SK-N-SH (cell line): ENCODE measurements around the gene MAP3K2. TPM values are rescaled to one million over a fixed set of nuclear protein-coding genes. Genes with fewer than 3 reads are reported as not detected.

Experiments used
- CTCF ChIA-PET: fragments of 300-600, 350-600 bp; formaldehyde crosslinking; extraction: SDS; loops from one replicate; lab custom pipeline; 2021; lab: Yijun Ruan, JAX
- POLR2A ChIA-PET: fragments of 350-600 bp; sonication (Branson Sonifier 250); formaldehyde crosslinking; extraction: SDS; loops from one replicate; lab custom pipeline; 2020; ENCODE audit warnings: antibody characterized with exemption, inconsistent platforms; lab: Yijun Ruan, JAX
- DNase-seq: peaks from one replicate; pipeline ENCODE4 v3.0.0; 2012
- H2AFZ ChIP-seq: fragments of 200-600 bp; sonication (generic); 2 replicates; pipeline ENCODE4 v1.8.1; 2016; ENCODE audit warnings: antibody characterized with exemption, mild to moderate bottlenecking, low read depth
- H3F3A ChIP-seq: fragments of 200-600 bp; sonication (generic); replicated peaks from 2 replicates; pipeline ENCODE3; 2016; ENCODE audit warnings: antibody characterized with exemption, mild to moderate bottlenecking; ENCODE audit not compliant: insufficient read depth
- H3K27ac ChIP-seq, 2 experiments: fragments of 200-500 bp in 1 of 2; fragments of 200-600 bp in 1 of 2; sonication (Bioruptor generic) in 1 of 2; sonication (generic), shearing (Covaris generic) in 1 of 2; 2 replicates each; pipeline versions ENCODE4 v1.5.1 to v1.6.1; 2014 to 2016; ENCODE audit warnings: low read depth in 2 of 2, inconsistent platforms in 1 of 2, low read length in 1 of 2, mild to moderate bottlenecking in 1 of 2, mixed read lengths in 1 of 2
- H3K27me3 ChIP-seq: fragments of 200-600 bp; sonication (generic), shearing (Covaris generic); 2 replicates; pipeline ENCODE4 v1.6.1; 2016; ENCODE audit warnings: mixed run types; ENCODE audit not compliant: insufficient read depth
- H3K36me3 ChIP-seq, 2 experiments: fragments of 200-500 bp in 1 of 2; fragments of 200-600 bp in 1 of 2; sonication (Bioruptor generic) in 1 of 2; sonication (generic) in 1 of 2; replicated peaks in 1 of 2; 2 replicates each; pipeline versions ENCODE3 to v1.5.1; 2014 to 2016; ENCODE audit warnings: low read length in 1 of 2, mild to moderate bottlenecking in 1 of 2; ENCODE audit not compliant: insufficient read depth in 2 of 2, control insufficient read depth in 1 of 2
- H3K4me1 ChIP-seq, 2 experiments: fragments of 200-500 bp in 1 of 2; fragments of 200-600 bp in 1 of 2; sonication (Bioruptor generic) in 1 of 2; sonication (generic), shearing (Covaris generic) in 1 of 2; 2 replicates each; pipeline versions ENCODE4 v1.5.1 to v1.6.1; 2014 to 2016; ENCODE audit warnings: low read depth in 1 of 2, low read length in 1 of 2, mixed run types in 1 of 2; ENCODE audit not compliant: insufficient read depth in 2 of 2, control insufficient read depth in 1 of 2
- H3K4me2 ChIP-seq: fragments of 200-600 bp; sonication (generic), shearing (Covaris generic); 2 replicates; pipeline ENCODE4 v1.6.1; 2017; ENCODE audit warnings: mixed run types
- H3K4me3 ChIP-seq, 2 experiments: fragments of 200-500 bp in 1 of 2; fragments of 200-600 bp in 1 of 2; sonication (Bioruptor generic) in 1 of 2; sonication (generic), shearing (Covaris generic) in 1 of 2; 2 replicates each; pipeline versions ENCODE4 v1.5.1 to v1.8.1; 2014 to 2016; ENCODE audit warnings: low read depth in 2 of 2, inconsistent platforms in 1 of 2, low read length in 1 of 2, mild to moderate bottlenecking in 1 of 2, mixed read lengths in 1 of 2, moderate library complexity in 1 of 2
- H3K79me2 ChIP-seq: fragments of 200-600 bp; sonication (generic); 2 replicates; pipeline ENCODE4 v1.8.1; 2017; ENCODE audit warnings: mild to moderate bottlenecking; ENCODE audit not compliant: insufficient read depth
- H3K9ac ChIP-seq: fragments of 200-600 bp; sonication (generic); 2 replicates; pipeline ENCODE4 v1.6.1; 2017; ENCODE audit warnings: mixed run types
- H3K9me2 ChIP-seq: fragments of 200-600 bp; sonication (generic); 2 replicates; pipeline ENCODE4 v1.6.1; 2017; ENCODE audit warnings: mixed run types
- H3K9me3 ChIP-seq: fragments of 200-600 bp; sonication (generic); 2 replicates; pipeline ENCODE4 v1.6.1; 2017; ENCODE audit warnings: mixed run types, mild to moderate bottlenecking, moderate library complexity
- H4K20me1 ChIP-seq: fragments of 200-600 bp; sonication (generic); 2 replicates; pipeline ENCODE4 v1.6.1; 2017; ENCODE audit warnings: mild to moderate bottlenecking, mixed run types; ENCODE audit not compliant: insufficient read depth
- EP300 ChIP-seq, 2 experiments: IDR thresholded peaks; 2 replicates each; pipeline versions ENCODE4 v1.4.0 to v1.6.1; 2012; ENCODE audit warnings: borderline replicate concordance in 1 of 2, low read depth in 1 of 2, low read length in 1 of 2
- EZH2phosphoT487 ChIP-seq: fragments of 200-600 bp; sonication (generic); IDR thresholded peaks from 2 replicates; pipeline ENCODE4 v1.6.1; 2017; ENCODE audit warnings: low read depth, mixed run types, mild to moderate bottlenecking, antibody characterized with exemption, moderate library complexity, borderline replicate concordance
- GABPA ChIP-seq: IDR thresholded peaks from 2 replicates; pipeline ENCODE4 v1.4.0; 2012; ENCODE audit warnings: low read depth, mild to moderate bottlenecking
- GATA2 ChIP-seq: sonication (generic); formaldehyde crosslinking; IDR thresholded peaks from 2 replicates; pipeline ENCODE4 v1.5.0; 2020; ENCODE audit warnings: mild to moderate bottlenecking, missing genetic modification reagents
- JUND ChIP-seq: IDR thresholded peaks from 2 replicates; pipeline ENCODE4 v1.4.0; 2012
- NFIC ChIP-seq: IDR thresholded peaks from 2 replicates; pipeline ENCODE4 v1.4.0; 2012; ENCODE audit warnings: borderline replicate concordance
- RCOR1 ChIP-seq: fragments of 150-350 bp; IDR thresholded peaks from 2 replicates; pipeline ENCODE4 v1.6.1; 2017; ENCODE audit warnings: antibody characterized with exemption, low read length
- RXRA ChIP-seq: IDR thresholded peaks from 2 replicates; pipeline ENCODE4 v1.4.0; 2012; ENCODE audit warnings: low read depth, mild to moderate bottlenecking, borderline replicate concordance
- SIN3A ChIP-seq: IDR thresholded peaks from 2 replicates; pipeline ENCODE4 v1.6.1; 2012; ENCODE audit warnings: low read depth, mild to moderate bottlenecking, low read length, moderate library complexity, borderline replicate concordance
- TCF12 ChIP-seq: IDR thresholded peaks from 2 replicates; pipeline ENCODE4 v1.4.0; 2012
- USF2 ChIP-seq: fragments of 150-350 bp; IDR thresholded peaks from 2 replicates; pipeline ENCODE4 v1.6.1; 2017; ENCODE audit warnings: antibody characterized with exemption, low read length, low read depth, borderline replicate concordance
- ZBTB33 ChIP-seq: IDR thresholded peaks from 2 replicates; pipeline ENCODE4 v1.4.0; 2012; ENCODE audit warnings: low read depth, borderline replicate concordance
- WGBS: methylation state at CpG from one replicate; pipeline ENCODE4 v1.1.6; 2017; ENCODE audit warnings: low lambda C conversion rate; 5-methylcytosine and 5-hydroxymethylcytosine counted together
- polyA plus RNA-seq, 3 experiments: library from polyadenylated mRNA; depleted of rRNA; stranded (reverse); fragments of >200 nt; gene quantifications; 2 replicates each; pipeline ENCODE4 v1.2.3, GENCODE V29; 2012

The MAP3K2 gene
- polyA plus RNA-seq, 1 of the 3 experiments (the other 2 are of a cell fraction), result 2.7 TPM

- no peaks in the 10 kb centered on the region for H3K27me3 ChIP-seq
- no peak overlapping the region for H3K4me3 ChIP-seq
- no peaks in the 10 kb centered on the region for H3K9me3 ChIP-seq
- CTCF ChIA-PET, result interaction anchor here (1.0 to 1.2 kb wide), 2 partner anchors 32 to 59 kb away, joined by 3 read pairs; no protein-coding TSS in a partner anchor
- no peak overlapping the region for H2AFZ ChIP-seq
- peaks cover 6% of the 10 kb centered on the region for H3F3A ChIP-seq
- no peak overlapping the region for H3K27ac ChIP-seq
- no peak overlapping the region for H3K9ac ChIP-seq
- peaks cover 0 to 9% of the 10 kb centered on the region in 2 experiments for H3K36me3 ChIP-seq
- H4K20me1 ChIP-seq, result peaks cover 62% of the 10 kb centered on the region
- TF ChIP-seq JUND (no peak), GATA2 (CRISPR knock-in tag) (no peak), SIN3A (no peak), RCOR1 (no peak), USF2 (no peak)
- H3K4me2 ChIP-seq, result no peak overlapping the region
- no peak for DNase-seq
- no peaks in the 10 kb centered on the region for H3K9me2 ChIP-seq
- H3K79me2 ChIP-seq, result peaks cover 80% of the 10 kb centered on the region
- peaks cover 10 to 16% of the 10 kb centered on the region in 2 experiments; a peak in 3 of 4 replicates for H3K4me1 ChIP-seq
- WGBS, result 97% methylated on average over 6 of the region's 6 CpGs
- POLR2A ChIA-PET, result interaction anchor here (0.7 kb wide), 1 partner anchor 318 kb away, joined by 3 read pairs; no protein-coding TSS in a partner anchor
Observed at GRCh38 chr2:127384529-127384928, 3.2 kb downstream of the MAP3K2 start.

GRCh38 chr2:127382831-127383230 lies 4.9 kb downstream of the MAP3K2 start:
- DNase-seq, result no peak
- Histone ChIP-seq H3K27me3 (no peaks in the 10 kb centered on the region), H3K4me2 (no peak overlapping the region), H2AFZ (no peak overlapping the region), H4K20me1 (peaks cover 70% of the 10 kb centered on the region), H3K9me3 (no peaks in the 10 kb centered on the region), H3K9me2 (no peaks in the 10 kb centered on the region), H3K27ac (no peak overlapping the region), H3K4me3 (no peak overlapping the region), H3K79me2 (peaks cover 96% of the 10 kb centered on the region), H3K9ac (no peak overlapping the region), H3K4me1 (peaks cover 10% of the 10 kb centered on the region in 2 experiments; a peak in 3 of 4 replicates), H3K36me3 (peaks cover 0 to 17% of the 10 kb centered on the region in 2 experiments), H3F3A (peaks cover 6% of the 10 kb centered on the region)
- ChIA-PET CTCF (interaction anchor here (1.1 kb wide), 1 partner anchor 13 kb away, joined by 3 read pairs; no protein-coding TSS in a partner anchor), POLR2A (no interaction called here)
- WGBS, result 86% methylated on average over 3 of the region's 3 CpGs
- TF ChIP-seq RXRA (no peak), TCF12 (no peak), JUND (no peak), EP300 (IDR thresholded peaks at IDR 0.05; ENCODE audit: borderline replicate concordance in 1 of 2, low read depth in 1 of 2, low read length in 1 of 2) (no peak), EZH2phosphoT487 (no peak), GABPA (no peak), ZBTB33 (no peak), NFIC (no peak)
